K562 (cell line): ENCODE results near the gene MEGF10. TPM values are rescaled to one million over a fixed set of nuclear protein-coding genes. Genes with fewer than 3 reads are reported as not detected.

Source experiments
- ATAC-seq: fragments of 200-7000 bp; cut with Tn5 transposase; 3 replicates; pipeline ENCODE4 v1.9.1; 2020; ENCODE audit warnings: moderate library complexity
- BruUV-seq: library from RNA; stranded (reverse); fragments of 400-500 nt; replicated peaks from 2 replicates; lab custom pipeline; 2021; lab: Mats Ljungman, UMichigan
- CTCF ChIA-PET: fragments of 300-600 bp; formaldehyde crosslinking; extraction: SDS; loops from one replicate; lab custom pipeline; 2021; ENCODE audit warnings: low intra/inter-chr PET ratio; lab: Yijun Ruan, JAX
- POLR2A ChIA-PET: fragments of 300-600, 350-650 bp; sonication (Branson Sonifier 250); formaldehyde crosslinking; extraction: SDS; loops from one replicate; lab custom pipeline; 2021; ENCODE audit warnings: antibody characterized with exemption, inconsistent platforms; lab: Yijun Ruan, JAX
- DNase-seq, 4 experiments: peaks; one replicate each; pipeline versions ENCODE4 v3.0.0 to v3.0.0-alpha.2; 2011 to 2018; ENCODE audit warnings: low spot score in 3 of 4, mixed read lengths in 3 of 4; ENCODE audit errors: extremely low read depth in 1 of 4
- FAIRE-seq: peaks from 2 replicates; lab custom pipeline; 2011; peaks lifted over from hg19 to GRCh38; lab: Jason Lieb, UNC
- H2AFZ ChIP-seq: 2 replicates; pipeline ENCODE4 v1.6.0; 2011; ENCODE audit warnings: low read depth, low read length, control low read depth, inconsistent platforms
- H3K27ac ChIP-seq: fragments of 200-600 bp; 3 replicates; pipeline ENCODE4 v1.8.0; 2011; ENCODE audit warnings: low read depth, mild to moderate bottlenecking, control low read depth, inconsistent platforms, low read length, moderate library complexity, mixed read lengths; ENCODE audit errors: extremely low read depth
- H3K27me3 ChIP-seq, 2 experiments: fragments of 300-600 bp in 1 of 2; 2 replicates in 1 of 2; 3 replicates in 1 of 2; pipeline versions ENCODE4 v1.6.0 to v1.8.0; 2011; ENCODE audit warnings: inconsistent platforms in 2 of 2, low read length in 2 of 2, mild to moderate bottlenecking in 1 of 2, mixed read lengths in 1 of 2, moderate library complexity in 1 of 2; ENCODE audit not compliant: control insufficient read depth in 2 of 2, insufficient read depth in 2 of 2
- H3K36me3 ChIP-seq: fragments of 300-600 bp; 3 replicates; pipeline ENCODE4 v1.8.0; 2011; ENCODE audit warnings: mild to moderate bottlenecking, low read length, inconsistent platforms; ENCODE audit not compliant: control insufficient read depth, insufficient read depth
- H3K4me1 ChIP-seq, 2 experiments: fragments of 200-600 bp in 1 of 2; replicated peaks in 1 of 2; 2 replicates in 1 of 2; 3 replicates in 1 of 2; pipeline versions ENCODE4 v1.5.1 to v1.8.0; 2011; ENCODE audit warnings: inconsistent platforms in 2 of 2, low read length in 2 of 2, mild to moderate bottlenecking in 1 of 2, mixed read lengths in 1 of 2, moderate library complexity in 1 of 2; ENCODE audit not compliant: control insufficient read depth in 2 of 2, insufficient read depth in 2 of 2
- H3K4me2 ChIP-seq: 2 replicates; pipeline ENCODE4 v1.6.1; 2011; ENCODE audit warnings: low read length, control low read depth, inconsistent platforms, mixed read lengths; ENCODE audit not compliant: insufficient read depth
- H3K4me3 ChIP-seq: fragments of 200-600 bp; sonication (generic), shearing (Covaris generic); 2 replicates; pipeline ENCODE4 v1.5.1; 2016; ENCODE audit warnings: control low read depth, inconsistent platforms
- H3K79me2 ChIP-seq: fragments of 200-600 bp; 3 replicates; pipeline ENCODE4 v1.8.0; 2011; ENCODE audit warnings: low read length, inconsistent platforms; ENCODE audit not compliant: control insufficient read depth, insufficient read depth
- H3K9ac ChIP-seq, 2 experiments: 2 replicates each; pipeline versions ENCODE4 v1.6.0 to v1.6.1; 2011; ENCODE audit warnings: low read depth in 2 of 2, low read length in 2 of 2, control low read depth in 1 of 2, inconsistent platforms in 1 of 2, mild to moderate bottlenecking in 1 of 2, mixed read lengths in 1 of 2; ENCODE audit not compliant: insufficient read depth in 1 of 2
- H3K9me1 ChIP-seq: one replicate; pipeline ENCODE4 v1.6.0; 2011; ENCODE audit warnings: inconsistent platforms, mild to moderate bottlenecking, low read length, moderate library complexity; ENCODE audit not compliant: control insufficient read depth, insufficient read depth
- H3K9me3 ChIP-seq: replicated peaks from 2 replicates; pipeline ENCODE4 v1.5.1; 2011; ENCODE audit warnings: low read depth, low read length, inconsistent platforms; ENCODE audit not compliant: control insufficient read depth, insufficient read depth
- H4K20me1 ChIP-seq: replicated peaks from 2 replicates; pipeline ENCODE4 v1.6.1; 2011; ENCODE audit warnings: low read length, inconsistent platforms, mixed read lengths; ENCODE audit not compliant: control insufficient read depth, insufficient read depth
- AFF4 ChIP-seq: sonication (generic); formaldehyde crosslinking; IDR thresholded peaks from 2 replicates; pipeline ENCODE4 v1.8.0; 2023; ENCODE audit warnings: mild to moderate bottlenecking, missing genetic modification reagents
- NR2C2 ChIP-seq, 2 experiments: fragments of 200-800 bp in 1 of 2; sonication (Bioruptor generic) in 1 of 2; sonication (generic) in 1 of 2; formaldehyde crosslinking in 1 of 2; IDR thresholded peaks; 2 replicates each; pipeline versions ENCODE4 v1.6.1 to v1.8.0; 2016 to 2022; ENCODE audit warnings: mild to moderate bottlenecking in 1 of 2, missing compliant biosample characterization in 1 of 2, missing genetic modification characterization in 1 of 2, missing genetic modification reagents in 1 of 2
- PPARD ChIP-seq: fragments of 250-450 bp; sonication (Bioruptor Pico); IDR thresholded peaks from 2 replicates; pipeline ENCODE4 v1.8.0; 2022; ENCODE audit warnings: inconsistent platforms, mild to moderate bottlenecking, moderate library complexity
- ZFP30 ChIP-seq: fragments of 250-450 bp; sonication (Bioruptor Pico); IDR thresholded peaks from 2 replicates; pipeline ENCODE4 v1.8.0; 2022; ENCODE audit warnings: moderate library complexity, mild to moderate bottlenecking, inconsistent platforms, borderline replicate concordance
- ZNF561 ChIP-seq: fragments of 450-650 bp; formaldehyde crosslinking; conservative IDR thresholded peaks from 2 replicates; pipeline ENCODE4 v1.4.0; 2020; ENCODE audit warnings: mild to moderate bottlenecking, moderate library complexity
- in situ Hi-C: fragments of 300-500 bp; cut with MboI; formaldehyde crosslinking; loops from 4 replicates; pipeline ENCODE4 v1.15.0; 2018; ENCODE audit warnings: inconsistent platforms, mixed read lengths
- intact Hi-C: fragments of 100-400 bp; cut with micrococcal nuclease; formaldehyde crosslinking; loops from 2 replicates; pipeline ENCODE4 v1.14.2; 2022
- polyA plus RNA-seq, 8 experiments: library from polyadenylated mRNA; depleted of rRNA in 4 of 8; stranded (reverse) in 5 of 8; unstranded in 3 of 8; fragments of >200 nt; fragmentation: Nextera tagmentation in 2 of 8; fragmentation: Illumina TruSeq in 1 of 8; extraction: Ambion mirVana in 2 of 8; extraction: Trizol in 1 of 8; gene quantifications; 2 replicates each; pipeline versions ENCODE4 v1.2.1 to v1.2.3, GENCODE V29; 2011 to 2014; ENCODE audit warnings: inconsistent platforms in 1 of 8, missing spikeins in 1 of 8
- total RNA-seq, 7 experiments: library from RNA; depleted of rRNA in 6 of 7; stranded (reverse); fragments of >200 nt in 6 of 7; fragmentation: Illumina TruSeq in 2 of 7; extraction: Trizol in 2 of 7; gene quantifications; 2 replicates each; pipeline versions ENCODE4 v1.2.1 to v1.2.3, GENCODE V29; 2011 to 2021; ENCODE audit warnings: low replicate concordance in 1 of 7

Gene MEGF10
- total and polyA plus RNA-seq, 9 of the 15 experiments (the other 6 are each of a cell fraction or from before 2014, with no cell fraction given) = 0.07 TPM; not detected in 8

DNA sequence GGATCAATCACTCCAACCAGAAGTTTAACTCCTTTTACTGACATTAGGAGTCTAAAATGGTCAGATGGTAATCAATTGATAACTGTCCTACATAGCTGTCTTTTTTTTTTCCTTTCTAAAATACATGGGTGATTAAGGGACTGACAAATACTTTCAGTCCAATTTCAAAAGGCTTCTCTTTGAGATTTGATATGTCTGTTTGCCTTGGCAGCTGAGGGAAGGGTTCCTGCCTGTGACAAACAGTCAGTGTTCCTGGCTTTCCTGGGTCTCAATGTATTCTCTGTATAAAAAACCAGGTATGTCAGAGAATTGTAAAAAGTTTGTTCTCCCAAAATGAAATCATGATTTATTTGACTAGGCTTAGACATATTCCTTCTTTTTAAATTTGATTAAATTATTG lies 84.5 kb downstream of the MEGF10 start:
- Histone ChIP-seq H3K9me3 (no peaks in the 10 kb centered on the region), H3K9me1 (no peaks in the 10 kb centered on the region), H3K36me3 (no peaks in the 10 kb centered on the region), H3K27me3 (0 out of 5 replicates have a peak, but pooled peaks cover 0 to 2% of the 10 kb centered on the region in 2 experiments), H3K9ac (no peak overlapping the region), H3K4me3 (no peak overlapping the region), H3K79me2 (no peaks in the 10 kb centered on the region), H3K4me2 (no peak overlapping the region), H3K4me1 (no peaks in the 10 kb centered on the region), H3K27ac (no peak overlapping the region), H4K20me1 (no peaks in the 10 kb centered on the region), H2AFZ (no peak overlapping the region)
- in situ Hi-C loops (no loop called here), intact Hi-C loops (no loop called here)
- ChIA-PET CTCF (interaction anchor here (0.6 kb wide), 1 partner anchor 830 kb away, joined by 3 read pairs; no protein-coding TSS in a partner anchor), POLR2A (no interaction called here)
- no peak for TF ChIP-seq ZNF561 (CRISPR knock-in tag)
- TF ChIP-seq AFF4 (CRISPR knock-in tag) = no peak
- no peak for TF ChIP-seq PPARD (CRISPR knock-in tag)
- no peak for TF ChIP-seq NR2C2 (CRISPR knock-in tag; IDR thresholded peaks at IDR 0.05)
- no peak for TF ChIP-seq NR2C2 (tag; IDR thresholded peaks at IDR 0.05)
- no peak for TF ChIP-seq ZFP30 (CRISPR knock-in tag)
- BruUV-seq = no TSS peak
- ATAC-seq (no peak), DNase-seq (no peak), FAIRE-seq (no peak)
